ENCODE results near the gene KPNB1.

Gene KPNB1

GRCh38 chr17:47725446-47726111, 75.9 kb downstream of the KPNB1 start:
- DNase-seq (ENCODE audit: low read depth in 1 of 2, low spot score in 1 of 2), result no peak
- Histone ChIP-seq H3K27me3 (ENCODE audit: insufficient read depth, poor library complexity, severe bottlenecking) (peaks cover 27% of the 10 kb centered on the region), H3K4me3 (replicated peaks; ENCODE audit: insufficient read depth, low read length) (no peak overlapping the region), H3K27ac (replicated peaks) (no peak overlapping the region)
- TF ChIP-seq REST (IDR thresholded peaks at IDR 0.05; ENCODE audit: insufficient replicate concordance, low read depth) (peak; percentile 85), GABPA (IDR thresholded peaks at IDR 0.05; ENCODE audit: low read depth) (no peak)

- no peak for TF ChIP-seq REST (IDR thresholded peaks at IDR 0.05; ENCODE audit: insufficient replicate concordance, low read depth)
- TF ChIP-seq POLR2AphosphoS5 (IDR thresholded peaks at IDR 0.05; ENCODE audit: low read depth), result no peak
- TF ChIP-seq SPI1 (IDR thresholded peaks at IDR 0.05; ENCODE audit: borderline replicate concordance, low read depth), result no peak
- TF ChIP-seq GABPA (IDR thresholded peaks at IDR 0.05; ENCODE audit: low read depth), result no peak
- TF ChIP-seq CTCF (IDR thresholded peaks at IDR 0.05; ENCODE audit: insufficient read depth, low read length), result no peak
- H3K27me3 ChIP-seq (ENCODE audit: insufficient read depth, poor library complexity, severe bottlenecking), result peaks cover 26% of the 10 kb centered on the region
- no peak overlapping the region for H3K4me3 ChIP-seq (replicated peaks; ENCODE audit: insufficient read depth, low read length)
- H3K27ac ChIP-seq (replicated peaks), result no peak overlapping the region
- no peak for DNase-seq (ENCODE audit: low read depth in 1 of 2, low spot score in 1 of 2)
These were observed 77.3 kb downstream of the KPNB1 start for GRCh38 chr17:47726796-47727703.

GRCh38 chr17:47727704-47728036, 78.0 kb downstream of the KPNB1 start:
- Histone ChIP-seq H3K4me3 (replicated peaks; ENCODE audit: insufficient read depth, low read length) (no peak overlapping the region), H3K27ac (replicated peaks) (no peak overlapping the region), H3K27me3 (ENCODE audit: insufficient read depth, poor library complexity, severe bottlenecking) (peaks cover 29% of the 10 kb centered on the region)
- TF ChIP-seq REST (IDR thresholded peaks at IDR 0.05; ENCODE audit: insufficient replicate concordance, low read depth), result no peak
- TF ChIP-seq POLR2AphosphoS5 (IDR thresholded peaks at IDR 0.05; ENCODE audit: low read depth), result no peak
- TF ChIP-seq GABPA (IDR thresholded peaks at IDR 0.05; ENCODE audit: low read depth), result no peak
- no peak for TF ChIP-seq CTCF (IDR thresholded peaks at IDR 0.05; ENCODE audit: insufficient read depth, low read length)
- no peak for TF ChIP-seq SPI1 (IDR thresholded peaks at IDR 0.05; ENCODE audit: borderline replicate concordance, low read depth)
- no peak for DNase-seq (ENCODE audit: low read depth in 1 of 2, low spot score in 1 of 2)
